Colonic mucosa (tissue), 4 donors: ENCODE data around the gene SLC36A3. TPM values are rescaled to one million over a fixed set of nuclear protein-coding genes. Genes with fewer than 3 reads are reported as not detected.
"Not testable (repeated sequence)": the region's sequence is repeated elsewhere in the genome, so short reads cannot be mapped to it uniquely, and the experiment has no call there.

Source experiments
- DNase-seq: peaks from one replicate; pipeline ENCODE4 v3.0.0-alpha.2; 2020
- H3K27ac ChIP-seq: fragments of 200-600 bp; one replicate; pipeline ENCODE4 v1.8.0; 2021
- H3K27me3 ChIP-seq: fragments of 200-600 bp; one replicate; pipeline ENCODE4 v1.8.0; 2021
- H3K36me3 ChIP-seq: fragments of 200-600 bp; one replicate; pipeline ENCODE4 v1.8.0; 2021
- H3K4me1 ChIP-seq: fragments of 200-600 bp; one replicate; pipeline ENCODE4 v1.8.0; 2021; ENCODE audit warnings: mild to moderate bottlenecking
- H3K4me3 ChIP-seq: fragments of 200-600 bp; one replicate; pipeline ENCODE4 v1.8.0; 2021
- H3K9ac ChIP-seq, 2 donors: one replicate each; pipeline ENCODE4 v1.7.0; 2013; ENCODE audit warnings: control low read depth in 2 of 2, low read depth in 2 of 2, low read length in 2 of 2
- H3K9me3 ChIP-seq: fragments of 200-600 bp; one replicate; pipeline ENCODE4 v1.8.0; 2021
- intact Hi-C: fragments of 100-400 bp; cut with DNase I; formaldehyde crosslinking; loops from one replicate; pipeline ENCODE4 v1.14.1; 2022
- total RNA-seq, 2 donors: library from RNA; stranded (reverse); fragmentation: NEBNext Ultra II Directional in 1 of 2; extraction: Animal tissue kit (Norgen Biotek cat#: 25700) in 1 of 2; gene quantifications; one replicate each; pipeline ENCODE4 v1.2.1, GENCODE V29; 2021
- TF ChIP-seq, protein P1 (sequence below): fragments of 200-600 bp; IDR thresholded peaks from one replicate; pipeline ENCODE4 v1.8.0; 2022; ENCODE audit warnings: antibody characterized with exemption, mild to moderate bottlenecking
- donor health status: healthy.
- donor health status: DM: no; HTN: no; CAD: no.
- donor health status: DM: no; HTN: no; CAD: no.

The SLC36A3 gene
- total RNA-seq, 2 donors from 2014 or later: not detected

DNA sequence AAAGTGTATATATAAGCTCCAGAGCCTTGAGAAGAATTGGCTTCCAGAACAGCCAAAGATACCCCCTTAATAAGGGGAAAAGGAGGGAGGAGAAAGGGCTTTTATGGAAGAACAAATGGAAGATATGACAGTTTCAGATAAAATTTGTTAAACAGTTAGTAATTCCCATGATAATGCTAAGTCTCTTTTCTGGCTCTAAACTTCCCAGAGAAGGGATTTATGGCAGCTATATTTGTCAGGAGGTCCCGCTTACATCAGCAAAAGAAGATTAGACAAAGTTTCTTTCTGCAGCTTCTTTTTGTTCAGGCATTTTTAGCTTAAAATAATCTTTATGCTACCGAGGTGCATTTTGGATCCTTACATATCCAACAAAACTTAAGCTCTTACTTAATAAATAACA lies 14.3 kb upstream of the SLC36A3 start:
- H3K9me3 ChIP-seq: no peaks in the 10 kb centered on the region
- H3K4me1 ChIP-seq: no peaks in the 10 kb centered on the region
- TF ChIP-seq, protein P1, sequence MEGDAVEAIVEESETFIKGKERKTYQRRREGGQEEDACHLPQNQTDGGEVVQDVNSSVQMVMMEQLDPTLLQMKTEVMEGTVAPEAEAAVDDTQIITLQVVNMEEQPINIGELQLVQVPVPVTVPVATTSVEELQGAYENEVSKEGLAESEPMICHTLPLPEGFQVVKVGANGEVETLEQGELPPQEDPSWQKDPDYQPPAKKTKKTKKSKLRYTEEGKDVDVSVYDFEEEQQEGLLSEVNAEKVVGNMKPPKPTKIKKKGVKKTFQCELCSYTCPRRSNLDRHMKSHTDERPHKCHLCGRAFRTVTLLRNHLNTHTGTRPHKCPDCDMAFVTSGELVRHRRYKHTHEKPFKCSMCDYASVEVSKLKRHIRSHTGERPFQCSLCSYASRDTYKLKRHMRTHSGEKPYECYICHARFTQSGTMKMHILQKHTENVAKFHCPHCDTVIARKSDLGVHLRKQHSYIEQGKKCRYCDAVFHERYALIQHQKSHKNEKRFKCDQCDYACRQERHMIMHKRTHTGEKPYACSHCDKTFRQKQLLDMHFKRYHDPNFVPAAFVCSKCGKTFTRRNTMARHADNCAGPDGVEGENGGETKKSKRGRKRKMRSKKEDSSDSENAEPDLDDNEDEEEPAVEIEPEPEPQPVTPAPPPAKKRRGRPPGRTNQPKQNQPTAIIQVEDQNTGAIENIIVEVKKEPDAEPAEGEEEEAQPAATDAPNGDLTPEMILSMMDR: no peak
- H3K36me3 ChIP-seq: no peaks in the 10 kb centered on the region
- H3K27me3 ChIP-seq: no peaks in the 10 kb centered on the region
- no peak for DNase-seq
- H3K27ac ChIP-seq: no peak overlapping the region
- H3K9ac ChIP-seq: no peak overlapping the region
- no peak overlapping the region for H3K4me3 ChIP-seq
- intact Hi-C loops: no loop called here

DNA sequence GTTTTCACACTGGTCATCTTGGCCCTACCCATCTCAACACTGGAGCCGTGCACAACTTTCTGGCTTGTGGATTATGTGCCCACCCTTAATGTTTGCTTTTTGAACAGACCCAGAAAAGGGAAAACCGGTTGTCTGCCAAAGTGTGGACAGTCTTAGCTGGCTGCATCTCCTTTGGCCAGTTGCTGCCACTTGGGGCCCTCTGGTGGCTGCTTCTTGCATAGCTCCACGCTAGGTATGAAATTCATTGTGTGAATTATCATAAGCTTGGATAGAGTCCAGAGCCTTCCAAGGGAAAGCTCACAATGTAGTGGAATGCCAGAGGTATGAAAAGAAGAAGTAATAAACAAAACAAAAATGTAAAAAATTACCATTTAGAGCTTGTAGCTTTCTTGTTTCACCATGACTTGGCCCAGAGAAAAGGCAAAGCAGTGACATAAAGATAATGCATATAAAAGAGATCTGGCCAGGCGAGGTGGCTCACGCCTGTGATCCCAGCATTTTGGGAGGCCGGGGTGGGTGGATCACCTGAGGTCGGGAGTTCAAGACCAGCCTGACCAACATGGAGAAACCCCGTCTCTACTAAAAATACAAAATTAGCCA lies 12.5 kb upstream of the SLC36A3 start:
- Histone ChIP-seq H3K4me3 (no peak overlapping the region), H3K9me3 (no peaks in the 10 kb centered on the region), H3K36me3 (no peaks in the 10 kb centered on the region), H3K4me1 (no peaks in the 10 kb centered on the region), H3K27ac (no peak overlapping the region), H3K27me3 (no peaks in the 10 kb centered on the region), H3K9ac (no peak overlapping the region)
- peak; percentile 81 for DNase-seq
- TF ChIP-seq, protein P1: peak; percentile 76
- intact Hi-C loops: no loop called here

GRCh38 chr5:151313357-151313756 lies 9.8 kb upstream of the SLC36A3 start:
- Histone ChIP-seq H3K36me3 (no peaks in the 10 kb centered on the region), H3K4me3 (no peak overlapping the region), H3K9ac (no peak overlapping the region), H3K27me3 (no peaks in the 10 kb centered on the region), H3K9me3 (no peaks in the 10 kb centered on the region), H3K27ac (no peak overlapping the region), H3K4me1 (no peaks in the 10 kb centered on the region)
- DNase-seq: no peak
- intact Hi-C loops: no loop called here
- TF ChIP-seq, protein P1: no peak

DNA sequence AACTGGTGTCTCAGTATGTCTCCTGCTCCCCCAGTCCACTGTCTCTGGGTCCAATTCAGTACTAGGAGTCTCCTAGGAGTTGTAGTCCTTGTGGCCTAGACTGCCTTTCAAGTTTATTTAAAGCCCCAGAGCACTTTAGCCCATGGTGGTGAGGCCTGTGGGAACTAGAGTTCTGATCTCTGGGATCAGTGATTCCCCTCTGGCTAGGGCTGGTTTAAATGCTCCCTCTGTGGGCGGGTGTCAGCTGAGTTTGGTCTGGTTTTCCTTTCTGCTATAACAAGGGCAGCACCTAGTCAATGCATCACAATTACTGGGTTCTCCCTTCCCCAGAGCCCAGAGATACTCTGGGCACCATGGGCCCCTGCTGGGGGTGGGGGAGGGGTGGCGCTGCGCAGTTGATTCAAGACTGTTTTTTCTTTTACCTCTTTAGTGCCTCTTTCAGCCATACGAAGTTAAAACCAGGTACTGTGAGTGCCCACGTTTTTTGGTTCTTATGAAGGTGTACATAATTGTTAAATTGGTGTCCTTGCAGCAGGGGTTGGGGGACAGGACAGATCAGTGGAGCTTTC lies 9.3 kb upstream of the SLC36A3 start:
- intact Hi-C loops: no loop called here
- no peak for DNase-seq
- TF ChIP-seq, protein P1: no peak
- Histone ChIP-seq H3K27me3 (no peaks in the 10 kb centered on the region), H3K36me3 (no peaks in the 10 kb centered on the region), H3K4me3 (no peak overlapping the region), H3K27ac (no peak overlapping the region), H3K9me3 (no peaks in the 10 kb centered on the region), H3K9ac (no peak overlapping the region), H3K4me1 (no peaks in the 10 kb centered on the region)

- Histone ChIP-seq H3K9ac (no peak overlapping the region), H3K4me3 (no peak overlapping the region), H3K36me3 (no peaks in the 10 kb centered on the region), H3K4me1 (no peaks in the 10 kb centered on the region), H3K9me3 (no peaks in the 10 kb centered on the region), H3K27ac (no peak overlapping the region), H3K27me3 (no peaks in the 10 kb centered on the region)
- TF ChIP-seq, protein P1: no peak
- no peak for DNase-seq
- intact Hi-C loops: no loop called here
Measured at GRCh38 chr5:151310932-151311331, 7.4 kb upstream of the SLC36A3 start.

DNA sequence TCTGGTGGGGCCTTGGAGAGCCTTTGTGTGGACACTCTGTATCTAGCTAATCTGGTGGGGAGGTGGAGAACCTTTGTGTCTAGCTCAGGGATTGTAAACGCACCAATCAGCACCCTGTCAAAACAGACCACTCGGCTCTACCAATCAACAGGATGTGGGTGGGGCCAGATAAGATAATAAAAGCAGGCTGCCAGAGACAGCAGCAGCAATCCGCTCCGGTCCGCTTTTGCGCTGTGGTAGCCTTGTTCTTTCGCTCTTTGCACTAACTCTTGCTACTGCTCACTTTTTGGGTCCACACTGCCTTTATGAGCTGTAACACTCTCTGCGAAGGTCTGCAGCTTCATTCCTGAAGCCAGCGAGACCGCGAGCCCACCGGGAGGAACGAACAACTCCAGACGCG lies 6.3 kb upstream of the SLC36A3 start:
- H3K27me3 ChIP-seq, H3K9ac ChIP-seq, DNase-seq, intact Hi-C loops, H3K4me1 ChIP-seq, H3K9me3 ChIP-seq, H3K36me3 ChIP-seq, H3K27ac ChIP-seq, H3K4me3 ChIP-seq: not testable (repeated sequence)

DNA sequence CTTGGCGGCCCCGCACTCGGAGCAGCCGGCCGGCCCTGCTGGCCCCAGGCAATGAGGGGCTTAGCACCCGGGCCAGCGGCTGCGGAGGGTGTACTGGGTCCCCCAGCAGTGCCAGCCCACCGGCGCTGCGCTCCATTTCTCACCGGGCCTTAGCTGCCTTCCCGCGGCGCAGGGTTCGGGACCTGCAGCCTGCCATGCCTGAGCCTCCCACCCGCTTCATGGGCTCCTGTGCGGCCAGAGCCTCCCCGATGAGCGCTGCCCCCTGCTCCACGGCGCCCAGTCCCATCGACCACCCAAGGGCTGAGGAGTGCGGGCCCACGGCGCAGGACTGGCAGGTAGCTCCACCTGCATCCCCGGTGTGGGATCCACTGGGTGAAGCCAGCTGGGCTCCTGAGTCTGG lies 5.7 kb upstream of the SLC36A3 start:
- H3K4me1 ChIP-seq, H3K27ac ChIP-seq: not testable (repeated sequence)

More for the DNA sequence above, 5.7 kb upstream of the SLC36A3 start:
- H3K9ac ChIP-seq, H3K9me3 ChIP-seq, H3K27me3 ChIP-seq, H3K4me3 ChIP-seq, DNase-seq, H3K36me3 ChIP-seq, intact Hi-C loops: not testable (repeated sequence)
